HG03460 (cell line): ENCODE measurements around the gene GLG1.

Experiments
- ATAC-seq: cut with Tn5 transposase; IDR thresholded peaks from one replicate; pipeline ENCODE4 v1.9.1; 2021; ENCODE audit not compliant: unreplicated experiment

The GLG1 gene

DNA sequence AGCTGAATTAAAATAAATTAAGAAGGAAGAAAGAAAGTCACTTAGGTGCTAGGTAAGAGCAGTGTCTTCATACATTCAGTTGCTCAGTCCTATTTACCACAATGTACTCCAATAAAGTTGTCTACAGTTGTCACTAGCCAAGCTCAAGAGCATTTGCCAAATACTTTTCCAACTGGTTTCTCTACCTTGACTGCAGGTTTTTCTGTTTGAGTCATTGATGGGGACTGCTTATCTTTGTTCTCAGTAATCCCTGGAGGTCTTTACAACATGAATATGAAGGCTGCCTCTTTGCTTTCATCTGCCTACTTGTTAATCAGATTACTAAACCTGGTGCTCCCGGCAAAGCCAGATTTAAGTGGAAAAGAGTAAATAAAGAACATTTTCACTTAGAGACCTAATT, 121.0 kb downstream of the GLG1 start:
- ATAC-seq, result no peak

- no peak for ATAC-seq
Measured at GRCh38 chr16:74480150-74481029, 126.5 kb downstream of the GLG1 start.

DNA sequence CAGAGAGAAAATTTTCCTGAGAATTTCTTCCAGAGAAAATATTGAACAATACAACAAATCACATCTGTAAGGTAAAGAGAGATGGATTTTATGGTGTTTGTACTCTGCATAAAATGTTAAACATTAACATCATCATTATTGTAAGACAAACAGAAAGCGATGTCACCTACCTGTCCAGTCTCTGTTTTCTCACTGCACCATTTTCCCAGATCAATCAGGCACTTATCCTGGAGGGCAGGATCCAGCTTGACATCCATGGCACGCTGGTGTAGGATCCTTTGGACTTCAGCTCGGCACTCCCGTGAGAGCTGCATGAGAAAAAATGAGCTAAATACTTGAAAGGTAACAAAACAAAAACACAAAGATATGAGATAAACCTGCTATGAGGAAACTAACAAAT, 129.7 kb downstream of the GLG1 start:
- no peak for ATAC-seq

DNA sequence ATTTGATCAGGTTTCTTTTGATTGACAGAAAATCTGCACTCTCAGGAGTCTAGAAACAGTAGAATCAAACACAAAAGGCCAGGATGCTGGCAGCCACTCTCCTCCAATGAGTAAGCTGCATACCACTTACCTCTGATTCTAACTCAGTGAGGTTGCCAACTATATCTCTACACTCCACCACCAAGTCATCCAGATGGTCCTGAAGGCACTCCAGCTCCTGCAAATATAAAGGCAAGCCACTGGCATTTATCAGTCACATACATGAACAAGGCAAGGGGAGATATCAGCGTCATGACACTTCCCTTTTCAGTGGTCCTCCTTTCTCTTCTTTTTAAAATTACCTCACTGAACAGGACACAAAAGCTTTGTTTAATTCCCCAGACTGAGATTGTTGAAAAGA, 132.5 kb downstream of the GLG1 start:
- ATAC-seq, result no peak

- ATAC-seq, result no peak
Measured at GRCh38 chr16:74472540-74472939, 134.4 kb downstream of the GLG1 start.

GRCh38 chr16:74472010-74472409, 134.9 kb downstream of the GLG1 start:
- no peak for ATAC-seq

DNA sequence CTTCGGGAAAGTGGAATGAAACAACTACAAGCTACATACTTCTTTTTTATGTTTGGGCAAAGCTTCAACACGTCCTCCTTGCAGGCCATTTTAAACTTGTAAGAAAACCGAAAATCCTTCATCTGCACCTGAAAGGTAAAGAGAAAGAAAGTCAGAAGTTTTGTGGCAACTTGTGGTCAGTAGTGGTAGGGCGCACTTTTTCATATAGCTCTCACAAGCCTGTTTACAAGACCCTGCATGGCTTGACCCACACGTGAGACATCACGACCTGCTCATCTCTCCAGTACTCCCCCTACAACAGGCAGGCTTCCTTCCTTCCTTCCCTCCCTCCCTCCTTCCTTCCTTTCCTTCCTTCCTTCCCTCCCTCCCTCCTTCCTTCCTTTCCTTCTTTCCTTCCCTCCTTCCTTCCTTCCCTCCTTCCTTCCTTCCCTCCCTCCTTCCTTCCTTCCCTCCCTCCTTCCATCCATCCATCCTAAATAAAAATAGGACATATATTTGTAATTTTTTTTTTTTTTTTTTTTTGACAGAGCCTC, 136.9 kb downstream of the GLG1 start:
- no peak for ATAC-seq

DNA sequence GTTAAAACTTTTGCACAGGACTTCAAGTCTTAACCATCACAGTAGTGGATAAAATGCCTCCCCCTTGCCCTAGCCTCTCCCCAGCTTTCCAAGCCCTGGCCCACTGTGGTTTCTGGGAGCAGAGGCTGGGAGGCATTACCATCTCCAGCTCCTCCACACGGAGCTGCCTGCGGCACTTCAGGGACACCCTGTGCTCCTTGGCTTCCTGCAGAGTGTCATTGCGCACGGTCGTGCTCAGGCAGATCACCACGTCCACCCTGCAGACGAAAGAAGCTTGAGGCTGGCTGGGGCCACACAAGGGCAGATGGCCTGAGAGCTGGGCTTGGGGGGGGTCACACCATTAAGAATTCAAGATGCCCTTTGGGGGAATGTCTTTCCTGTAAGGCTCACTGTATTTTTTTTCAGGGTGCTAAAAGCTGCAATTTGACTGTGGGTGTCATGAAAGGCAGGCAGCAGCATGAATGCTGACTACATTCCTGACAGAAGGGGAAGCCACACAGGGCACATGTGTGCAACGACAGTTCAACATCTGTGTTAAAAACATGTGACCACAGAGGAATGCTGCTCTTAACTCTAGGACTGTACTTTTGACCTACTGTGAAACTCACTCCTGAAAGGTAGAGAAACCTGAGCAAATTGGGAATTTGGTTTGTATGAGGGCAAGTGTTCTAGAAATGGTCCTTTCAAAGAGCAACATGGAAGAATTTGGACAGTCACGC, 137.9 kb downstream of the GLG1 start:
- ATAC-seq, result no peak

DNA sequence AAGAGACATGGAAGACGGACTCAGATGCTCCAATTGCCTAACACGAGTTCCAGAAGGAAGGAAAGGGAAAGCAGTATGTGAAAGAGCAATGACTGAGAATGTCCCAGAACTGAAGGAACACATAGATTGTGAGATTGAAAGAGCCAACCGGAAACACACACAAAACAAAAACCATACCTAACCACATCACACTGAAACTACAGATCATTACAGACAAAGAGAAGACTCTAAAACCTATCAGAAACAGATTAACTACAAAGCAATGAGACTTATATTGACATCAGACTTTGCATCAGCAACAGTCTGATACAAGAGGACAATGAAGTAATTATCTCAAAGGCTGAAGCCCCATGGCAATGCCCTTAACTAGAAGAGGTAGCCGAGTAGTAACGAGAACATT, 140.0 kb downstream of the GLG1 start:
- ATAC-seq, result peak; percentile 73

- ATAC-seq, result no peak
Measured at GRCh38 chr16:74465851-74466685, 140.8 kb downstream of the GLG1 start.

GRCh38 chr16:74465281-74465680, 141.6 kb downstream of the GLG1 start:
- no peak for ATAC-seq

GRCh38 chr16:74463888-74464287, 143.0 kb downstream of the GLG1 start:
- ATAC-seq, result no peak

DNA sequence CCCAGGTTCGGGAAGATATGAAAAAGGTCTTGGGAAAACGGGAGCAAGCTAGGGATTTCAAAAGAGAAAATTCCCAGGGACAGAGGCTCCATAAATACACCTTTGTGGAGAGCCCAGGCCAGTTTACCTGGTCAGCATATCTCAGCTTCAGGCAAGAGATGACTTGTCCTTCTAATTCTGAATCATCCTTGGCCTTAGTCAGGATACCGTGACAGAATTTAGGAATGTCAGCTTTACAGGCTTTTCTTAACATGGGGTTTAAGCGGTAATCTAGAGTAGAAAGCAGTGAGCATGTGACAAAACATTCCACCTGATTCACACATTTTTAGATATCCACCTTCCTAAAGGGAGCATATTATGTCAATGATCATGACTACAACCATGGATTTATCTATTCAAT, 144.6 kb downstream of the GLG1 start:
- ATAC-seq, result no peak

GRCh38 chr16:74461826-74462225, 145.1 kb downstream of the GLG1 start:
- ATAC-seq, result no peak

GRCh38 chr16:74460542-74460941, 146.4 kb downstream of the GLG1 start:
- no peak for ATAC-seq

DNA sequence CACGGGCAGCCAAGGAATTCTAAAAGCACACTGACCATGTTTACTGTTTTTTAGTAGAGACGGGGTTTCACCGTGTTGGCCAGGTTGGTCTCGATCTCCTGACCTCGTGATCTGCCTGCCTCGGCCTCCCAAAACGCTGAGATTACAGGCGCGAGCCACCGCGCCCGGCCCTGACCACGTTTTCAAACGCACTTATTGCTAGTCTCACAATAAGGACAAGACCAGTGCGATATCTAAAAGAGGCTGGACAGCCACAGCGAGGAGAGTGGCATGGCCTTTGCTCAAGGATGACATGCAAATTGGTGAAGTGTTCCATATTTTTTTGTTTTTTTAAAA, 150.7 kb downstream of the GLG1 start:
- no peak for ATAC-seq

DNA sequence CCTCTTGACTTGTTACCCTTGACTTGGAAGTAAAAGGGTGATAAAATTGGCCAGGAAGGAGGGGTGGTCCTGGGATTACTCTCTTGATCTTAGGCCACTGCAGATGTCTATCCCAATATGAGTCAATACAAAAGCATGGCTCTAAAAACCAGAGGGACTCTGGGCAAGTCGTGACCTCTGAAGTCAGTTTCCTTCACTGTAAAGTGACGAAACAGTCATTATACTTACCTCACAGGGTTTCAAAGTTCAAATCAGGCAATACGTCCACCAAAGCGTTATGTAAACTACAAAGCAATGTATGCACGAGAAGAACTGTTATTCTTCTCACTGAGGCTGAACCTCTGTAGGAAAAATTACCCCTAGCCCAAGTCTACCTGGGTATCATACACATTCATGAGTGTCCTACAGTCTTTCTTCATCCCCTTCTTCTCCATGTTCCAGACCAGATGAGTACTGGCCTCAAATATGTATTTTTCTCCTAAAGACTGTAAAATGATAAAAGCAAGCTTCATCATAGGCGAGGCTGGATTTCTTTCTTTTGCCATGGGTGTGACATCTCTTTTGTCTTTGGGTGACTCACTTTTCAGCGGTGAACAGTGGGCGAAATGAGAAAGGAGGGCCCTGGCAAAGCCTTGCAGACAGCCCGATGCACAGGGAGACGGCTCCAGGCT, 151.2 kb downstream of the GLG1 start:
- ATAC-seq, result no peak

- no peak for ATAC-seq
Measured at GRCh38 chr16:74455213-74455612, 151.7 kb downstream of the GLG1 start.

DNA sequence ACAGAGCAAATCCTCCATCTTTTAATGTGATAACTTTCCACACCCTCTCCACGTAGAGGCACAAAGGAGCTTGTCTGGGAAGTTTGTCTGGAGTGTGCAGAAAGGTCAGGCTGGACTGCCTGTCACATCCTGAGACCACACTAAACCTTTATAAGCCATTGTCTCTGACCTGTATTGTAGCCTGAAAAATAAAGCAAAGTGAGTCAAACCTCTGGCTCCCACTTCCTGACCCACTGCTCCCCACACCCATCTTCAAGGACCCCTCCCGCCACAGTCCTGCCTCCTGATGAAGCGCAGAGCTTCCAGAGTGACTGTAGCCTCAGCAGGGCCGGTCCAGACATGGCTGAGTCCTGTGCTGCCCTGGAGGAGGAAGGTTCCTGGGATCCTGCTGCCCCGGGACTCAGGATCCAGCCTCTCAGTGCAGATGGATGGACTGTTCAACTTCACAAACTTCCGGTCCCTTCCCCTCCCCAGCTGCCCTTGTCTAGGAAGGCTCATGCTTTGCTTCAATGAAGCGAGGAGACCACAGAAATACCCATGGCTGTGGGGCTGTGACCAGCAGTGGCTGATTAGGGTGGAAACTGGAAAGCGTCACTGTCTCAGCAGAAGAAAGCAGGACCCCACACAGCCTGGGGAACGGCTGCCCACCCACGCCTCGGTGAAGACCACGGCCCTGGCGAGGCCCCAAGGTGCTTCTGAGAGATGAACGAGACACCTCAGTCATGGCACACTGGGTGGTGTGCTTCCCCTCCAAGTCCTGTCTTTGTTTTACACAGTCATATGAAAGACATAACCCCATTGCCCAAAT, 154.8 kb downstream of the GLG1 start:
- peak; percentile 82 for ATAC-seq
